ENCODE measurements around the gene GTPBP6.

GRCh38 chrX:356385-357034 lies 37.9 kb upstream of the GTPBP6 start:
- TF ChIP-seq CTCF (IDR thresholded peaks at IDR 0.05) (no peak), EP300 (IDR thresholded peaks at IDR 0.05) (no peak), POLR2AphosphoS5 (IDR thresholded peaks at IDR 0.05) (no peak), POLR2A (IDR thresholded peaks at IDR 0.05) (no peak)
